Measurements from ENCODE around the gene SLCO3A1.

- TF ChIP-seq EZH2 (IDR thresholded peaks at IDR 0.05; ENCODE audit: insufficient read depth, poor library complexity, severe bottlenecking), result no peak
- TF ChIP-seq EZH2phosphoT487 (IDR thresholded peaks at IDR 0.05; ENCODE audit: insufficient read depth, low read depth), result no peak
These were observed 186.8 kb downstream of the SLCO3A1 start for GRCh38 chr15:92040350-92040749.

All from GM23248 (cell line).